Brain pericyte (primary cell): Measurements from ENCODE around the gene NBPF26.
"Not testable (repeated sequence)": the region's sequence is repeated elsewhere in the genome, so short reads cannot be mapped to it uniquely, and the experiment has no call there.

Source experiments
- DNase-seq: peaks from one replicate; pipeline ENCODE4 v3.0.0-alpha.2; 2012; ENCODE audit warnings: low read depth, low spot score

Gene NBPF26

GRCh38 chr1:120723715-120724402 lies at the start of gene NBPF26:
NBPF26 (plus strand) TSS chr1:120723945.
- DNase-seq, result not testable (repeated sequence)

GRCh38 chr1:120680106-120680819 lies 43.5 kb upstream of the NBPF26 start:
- DNase-seq, result not testable (repeated sequence)

DNA sequence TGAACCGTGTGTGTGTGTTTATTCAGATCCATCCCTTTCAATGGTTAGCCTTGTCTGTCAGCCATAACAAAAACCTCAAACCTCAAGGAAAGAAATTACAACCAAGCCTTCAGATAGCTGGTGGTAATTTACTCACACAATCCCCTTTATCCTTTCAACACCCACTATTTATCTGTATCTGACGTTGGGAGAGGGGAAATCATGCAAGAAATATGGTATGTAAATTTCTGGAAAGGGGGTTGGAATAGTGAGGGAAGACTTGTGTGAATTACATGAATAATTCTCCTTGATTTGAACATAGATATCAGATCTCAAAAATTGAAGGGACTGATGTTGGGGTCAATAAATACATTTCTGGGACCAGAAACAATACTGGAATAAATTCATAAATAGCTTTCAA lies 42.8 kb upstream of the NBPF26 start:
- DNase-seq, result not testable (repeated sequence)

GRCh38 chr1:120684397-120684796 lies 39.3 kb upstream of the NBPF26 start:
- not testable (repeated sequence) for DNase-seq

DNA sequence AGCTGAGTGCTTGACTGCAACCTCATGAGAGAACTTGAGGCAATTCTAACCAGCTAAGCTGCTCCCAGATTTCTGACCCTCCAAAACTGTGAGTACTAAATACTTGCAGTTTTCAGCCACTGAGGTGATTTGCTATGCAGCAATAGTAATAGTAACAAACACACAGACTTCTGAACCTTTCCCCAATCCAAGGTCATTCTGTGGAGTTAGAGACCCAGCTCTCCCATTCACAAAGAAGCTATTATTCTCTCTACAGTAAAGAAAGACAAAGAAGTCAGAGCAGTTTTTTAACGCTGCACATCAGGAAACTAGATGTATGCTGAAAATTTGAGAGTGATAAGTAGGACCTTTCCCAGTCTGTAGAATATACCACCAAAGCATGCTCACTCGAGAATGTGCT lies 38.1 kb upstream of the NBPF26 start:
- not testable (repeated sequence) for DNase-seq

GRCh38 chr1:120687250-120687649 lies 36.5 kb upstream of the NBPF26 start:
- DNase-seq, result not testable (repeated sequence)

- not testable (repeated sequence) for DNase-seq
These were observed 22.8 kb upstream of the NBPF26 start for GRCh38 chr1:120700807-120701562.

GRCh38 chr1:120723358-120723714 lies 409 bp upstream of the NBPF26 start:
- not testable (repeated sequence) for DNase-seq

DNA sequence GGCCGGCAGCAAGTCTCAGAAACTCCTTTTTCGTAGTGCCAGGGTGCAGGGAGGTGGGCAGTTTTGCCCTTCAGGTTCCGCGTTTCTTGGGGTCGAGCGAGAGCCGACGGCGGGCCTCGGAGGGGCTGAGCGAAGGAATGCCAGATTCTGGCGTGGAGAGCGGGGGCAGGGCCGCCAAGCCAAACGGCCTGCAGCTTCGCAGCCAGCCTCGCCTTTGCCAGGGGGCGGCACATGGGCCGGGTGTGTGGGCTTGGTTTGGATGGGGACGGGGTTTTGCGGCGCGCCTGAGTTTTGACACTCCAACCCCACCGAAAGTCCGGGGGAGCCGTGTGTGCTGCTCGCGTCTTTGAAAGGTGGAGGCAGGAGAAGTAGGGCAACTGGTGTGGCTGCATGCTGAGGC lies 762 bp downstream of the NBPF26 start:
- not testable (repeated sequence) for DNase-seq

DNA sequence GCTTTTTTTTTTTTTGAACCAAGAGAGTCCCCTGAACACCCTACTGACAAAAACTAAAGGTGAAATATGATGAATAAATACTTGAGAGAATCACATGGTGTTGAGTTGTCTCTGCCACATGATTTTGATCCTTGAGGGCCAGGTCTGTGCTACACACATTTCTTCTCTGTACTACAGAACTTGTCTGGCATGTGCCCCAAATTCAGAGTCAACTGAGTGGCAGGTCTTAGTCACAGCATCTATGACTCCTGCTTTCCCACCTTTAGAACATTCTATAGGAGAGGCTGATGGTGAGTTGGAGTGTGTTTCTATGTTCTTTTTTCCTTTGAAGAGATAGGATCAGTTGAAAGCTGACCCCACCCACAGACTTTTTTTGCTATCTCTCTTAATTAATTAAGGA lies 5.1 kb downstream of the NBPF26 start:
- DNase-seq, result not testable (repeated sequence)

- DNase-seq, result not testable (repeated sequence)
These were observed 45.3 kb downstream of the NBPF26 start for GRCh38 chr1:120769090-120769489.

GRCh38 chr1:120805452-120805851 lies 81.7 kb downstream of the NBPF26 start:
- DNase-seq, result not testable (repeated sequence)

- DNase-seq, result not testable (repeated sequence)
These were observed 88.1 kb downstream of the NBPF26 start for GRCh38 chr1:120811822-120812221.

DNA sequence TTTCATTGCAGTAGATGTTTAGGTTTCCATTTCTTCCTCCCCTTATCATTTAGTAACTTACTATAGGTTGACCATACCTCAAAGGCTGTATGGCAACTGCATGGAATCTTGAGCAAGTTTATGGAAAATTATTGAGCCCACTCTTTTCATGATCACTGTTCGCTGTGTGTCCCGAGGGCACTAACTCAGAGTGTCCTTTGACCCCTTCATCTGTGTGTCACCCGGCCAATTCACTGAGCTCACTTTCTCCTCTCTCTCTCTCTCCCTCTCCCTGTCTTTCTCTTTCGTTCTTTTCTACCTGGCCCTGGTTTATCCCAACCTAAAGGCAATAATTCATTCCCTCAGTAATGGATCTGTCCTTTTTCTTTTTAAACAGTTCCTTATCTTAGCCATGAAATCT lies 101.3 kb downstream of the NBPF26 start:
- DNase-seq, result not testable (repeated sequence)

GRCh38 chr1:120826623-120827022 lies 102.9 kb downstream of the NBPF26 start:
- not testable (repeated sequence) for DNase-seq

DNA sequence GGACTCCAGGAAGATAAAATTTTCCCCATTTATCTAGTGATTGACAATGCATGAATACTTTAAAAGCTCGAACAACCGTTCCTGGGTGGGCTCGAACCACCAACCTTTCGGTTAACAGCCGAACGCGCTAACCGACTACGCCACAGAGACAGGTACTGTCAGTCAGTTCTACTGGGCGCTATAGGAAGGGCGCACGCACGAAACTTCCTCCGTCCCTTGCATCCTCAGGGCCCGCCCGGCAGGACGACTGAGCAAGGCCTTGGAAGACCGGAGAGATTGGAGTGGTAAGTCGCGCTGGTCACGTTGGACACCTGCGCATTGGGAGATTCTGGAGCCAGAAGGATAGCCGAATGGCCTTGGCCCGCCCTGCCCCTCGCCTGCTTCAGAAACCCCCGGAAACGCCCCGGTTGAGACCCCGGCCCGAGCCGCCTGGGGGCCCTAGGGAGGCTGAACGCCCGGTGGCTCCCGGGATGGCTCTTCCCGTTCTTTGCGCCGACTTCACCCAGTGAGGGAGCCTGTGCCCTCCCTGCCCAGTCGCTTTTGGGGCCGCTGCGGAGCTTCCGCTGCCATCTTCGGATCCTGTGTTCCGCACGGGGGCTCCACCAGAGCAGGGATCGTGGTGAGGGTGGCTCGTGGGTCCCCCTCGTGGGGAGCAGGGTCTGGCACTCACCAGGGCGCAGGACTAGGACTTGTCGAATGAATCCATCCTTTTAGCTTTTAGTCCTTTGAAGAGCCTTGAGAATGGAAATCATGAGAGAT lies 120.6 kb downstream of the NBPF26 start:
- DNase-seq, result peak; percentile 36

DNA sequence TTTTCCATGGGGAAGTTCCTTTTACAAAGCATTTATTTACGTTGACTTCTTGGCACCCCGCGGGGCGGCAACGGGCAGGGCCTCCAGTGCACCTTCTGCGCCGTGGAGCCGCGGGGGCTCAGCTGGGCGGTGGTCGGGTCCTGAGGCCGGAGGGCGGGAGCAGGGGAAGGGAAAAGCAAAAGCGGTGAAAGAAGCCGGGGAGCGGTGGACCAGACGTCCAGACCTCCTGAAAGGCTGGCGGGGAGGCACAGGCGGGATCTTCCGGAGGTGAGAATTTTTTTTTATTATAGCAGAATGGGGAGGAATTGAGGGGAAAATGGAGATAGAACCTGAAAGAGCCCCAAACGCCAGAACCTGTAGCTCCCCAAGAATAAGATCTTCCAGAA lies 121.2 kb downstream of the NBPF26 start:
- DNase-seq, result not testable (repeated sequence)

DNA sequence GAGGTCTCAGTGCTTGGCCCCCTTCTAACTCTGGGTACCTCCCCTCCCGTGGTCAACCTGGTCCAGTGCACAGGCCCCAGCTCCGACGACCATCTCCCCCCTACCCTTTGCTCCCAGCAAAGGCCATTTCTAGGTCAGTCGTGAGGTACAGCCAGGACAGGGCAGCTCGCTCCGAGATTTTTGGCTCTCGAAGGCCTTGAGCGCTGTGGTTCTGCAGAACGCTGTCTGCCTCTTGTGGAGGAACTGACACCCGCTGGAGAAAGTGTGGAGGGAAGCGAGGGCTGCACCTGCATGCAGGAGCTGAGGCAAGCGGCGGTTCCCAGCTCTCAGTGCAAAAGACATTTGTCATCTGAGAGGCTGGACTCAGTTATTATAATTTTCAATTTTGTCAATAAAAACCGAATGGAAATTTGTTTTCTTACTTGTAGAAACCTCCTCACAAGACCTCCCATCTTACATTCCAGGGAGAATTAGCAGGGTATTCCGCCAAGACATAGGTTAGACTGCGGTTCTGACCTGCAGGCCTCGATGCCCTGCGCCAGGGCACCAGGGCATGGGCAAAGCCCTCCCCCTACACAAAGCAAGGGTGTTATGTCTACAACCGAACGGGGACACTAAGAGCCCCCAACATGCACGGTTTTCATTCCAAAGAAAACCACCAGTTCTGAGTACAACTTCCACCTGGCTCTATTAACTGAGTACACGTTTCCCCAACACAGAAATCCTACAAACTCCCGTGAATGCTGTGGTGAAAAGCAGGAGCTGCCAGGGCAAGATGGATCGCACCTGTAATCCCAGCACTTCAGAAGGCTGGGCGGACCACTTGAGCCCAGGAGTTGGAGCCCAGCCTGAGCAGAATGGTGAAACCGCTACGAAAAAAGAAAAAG lies 125.9 kb downstream of the NBPF26 start:
- not testable (repeated sequence) for DNase-seq

DNA sequence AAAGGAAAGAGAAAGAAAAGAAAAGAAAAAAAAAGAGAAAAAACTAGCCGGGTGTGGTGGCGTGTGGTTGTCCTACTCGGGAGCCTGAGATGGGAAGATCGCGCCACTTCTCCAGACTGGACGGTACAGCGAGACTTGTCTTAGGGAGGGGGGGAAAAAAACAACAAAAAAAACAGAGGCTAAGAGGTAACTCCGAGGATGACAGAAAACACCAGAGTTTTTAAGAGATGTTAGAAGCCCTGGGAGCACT lies 126.5 kb downstream of the NBPF26 start:
- not testable (repeated sequence) for DNase-seq

DNA sequence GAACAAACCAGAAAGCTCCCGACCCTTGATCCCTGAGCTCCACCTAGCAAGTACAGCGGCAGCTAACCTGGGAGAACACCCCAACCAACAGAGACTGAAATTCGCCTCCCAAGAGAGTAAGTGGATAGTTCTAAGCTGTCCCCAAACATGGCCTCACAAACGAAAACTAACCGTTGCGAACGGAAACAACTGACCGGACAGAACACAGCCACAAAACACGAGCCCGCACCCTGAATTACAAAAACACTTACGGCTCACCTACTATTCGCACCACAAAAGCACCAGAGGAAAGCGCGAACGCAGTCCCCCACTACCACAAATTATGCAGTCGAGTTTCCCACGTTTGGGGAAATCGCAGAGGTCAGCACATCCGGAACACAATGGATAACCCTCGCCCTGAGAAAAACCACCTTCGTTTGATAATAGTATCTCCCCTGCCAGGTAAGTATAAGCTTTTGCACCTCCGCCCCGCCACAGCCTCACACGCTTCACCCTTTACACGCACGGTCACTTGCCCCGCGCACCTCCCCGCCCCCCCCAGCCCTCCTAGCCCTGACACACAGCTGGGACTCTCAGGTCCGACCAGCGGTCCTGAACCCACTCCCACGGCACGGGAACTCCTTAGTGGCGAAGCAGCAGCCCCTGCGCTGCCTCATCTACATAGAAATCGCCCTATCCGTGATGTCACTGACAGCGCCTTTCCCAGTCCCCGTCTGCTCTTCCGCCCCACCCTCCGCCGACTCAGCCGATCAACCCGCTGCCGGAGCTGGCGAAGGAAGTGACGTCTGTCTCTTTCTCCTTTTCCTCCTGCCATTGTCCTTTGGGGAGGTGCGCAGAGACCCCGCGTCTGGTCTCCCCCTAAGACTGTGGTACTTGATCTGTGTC lies 127.0 kb downstream of the NBPF26 start:
- DNase-seq, result peak; percentile 93
